Coronary artery (tissue), 2 donors: ENCODE results near the gene FAM174B.

Experiments used
- DNase-seq: peaks from one replicate; pipeline ENCODE4 v3.0.0-alpha.2; 2017; ENCODE audit warnings: low spot score
- H3K27ac ChIP-seq, 2 donors: fragments of 200-600 bp; sonication (generic); one replicate each; pipeline ENCODE4 v1.5.1; 2016 to 2019
- H3K4me3 ChIP-seq: fragments of 200-600 bp; sonication (generic); 2 replicates; pipeline ENCODE4 v1.5.1; 2016; ENCODE audit warnings: mild to moderate bottlenecking, moderate library complexity
- TF ChIP-seq, protein P1 (sequence below): fragments of 200-600 bp; sonication (generic); IDR thresholded peaks from one replicate; pipeline ENCODE4 v1.5.1; 2019; ENCODE audit warnings: antibody characterized with exemption

FAM174B gene

DNA sequence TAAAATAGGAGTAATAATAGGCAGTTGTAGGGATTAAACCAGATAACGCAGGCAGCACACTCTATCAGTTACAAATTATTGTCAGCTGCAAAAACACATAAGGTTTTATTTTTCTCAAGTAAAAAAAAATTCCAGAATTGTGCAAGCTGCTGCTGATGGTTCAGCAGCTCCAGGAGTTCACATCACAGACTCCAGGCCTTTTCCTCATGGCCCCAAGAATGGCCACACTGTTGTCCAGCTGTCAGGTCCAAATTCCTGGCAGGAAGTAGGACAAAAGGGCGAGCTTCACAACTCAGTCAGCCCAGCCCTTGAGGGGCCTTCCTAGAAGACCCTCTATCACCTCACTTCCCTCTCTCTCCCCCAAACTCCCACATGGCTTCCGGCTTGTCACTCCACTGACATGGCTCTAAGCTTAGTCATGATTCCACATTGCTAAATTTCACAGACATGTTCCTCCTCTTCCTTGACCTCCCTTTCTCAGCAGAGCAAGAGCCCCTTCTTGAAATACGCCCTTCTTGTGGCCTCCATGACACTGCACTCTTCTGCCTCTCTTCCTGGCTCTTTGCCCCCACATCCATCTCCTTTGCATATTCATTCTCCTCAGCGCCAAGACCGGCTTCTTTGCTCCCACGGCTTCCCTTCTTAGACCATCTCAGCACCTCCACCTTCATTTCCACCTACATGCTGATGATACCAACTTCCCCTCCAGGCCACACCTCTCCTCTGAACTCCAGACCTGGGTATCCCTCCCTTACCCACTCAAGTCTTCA, 27.4 kb upstream of the FAM174B start:
- DNase-seq, result no peak
- Histone ChIP-seq H3K4me3 (no peak overlapping the region), H3K27ac (peak overlapping the region; percentile 15 to 31)
- TF ChIP-seq, protein P1, sequence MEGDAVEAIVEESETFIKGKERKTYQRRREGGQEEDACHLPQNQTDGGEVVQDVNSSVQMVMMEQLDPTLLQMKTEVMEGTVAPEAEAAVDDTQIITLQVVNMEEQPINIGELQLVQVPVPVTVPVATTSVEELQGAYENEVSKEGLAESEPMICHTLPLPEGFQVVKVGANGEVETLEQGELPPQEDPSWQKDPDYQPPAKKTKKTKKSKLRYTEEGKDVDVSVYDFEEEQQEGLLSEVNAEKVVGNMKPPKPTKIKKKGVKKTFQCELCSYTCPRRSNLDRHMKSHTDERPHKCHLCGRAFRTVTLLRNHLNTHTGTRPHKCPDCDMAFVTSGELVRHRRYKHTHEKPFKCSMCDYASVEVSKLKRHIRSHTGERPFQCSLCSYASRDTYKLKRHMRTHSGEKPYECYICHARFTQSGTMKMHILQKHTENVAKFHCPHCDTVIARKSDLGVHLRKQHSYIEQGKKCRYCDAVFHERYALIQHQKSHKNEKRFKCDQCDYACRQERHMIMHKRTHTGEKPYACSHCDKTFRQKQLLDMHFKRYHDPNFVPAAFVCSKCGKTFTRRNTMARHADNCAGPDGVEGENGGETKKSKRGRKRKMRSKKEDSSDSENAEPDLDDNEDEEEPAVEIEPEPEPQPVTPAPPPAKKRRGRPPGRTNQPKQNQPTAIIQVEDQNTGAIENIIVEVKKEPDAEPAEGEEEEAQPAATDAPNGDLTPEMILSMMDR, result no peak

DNA sequence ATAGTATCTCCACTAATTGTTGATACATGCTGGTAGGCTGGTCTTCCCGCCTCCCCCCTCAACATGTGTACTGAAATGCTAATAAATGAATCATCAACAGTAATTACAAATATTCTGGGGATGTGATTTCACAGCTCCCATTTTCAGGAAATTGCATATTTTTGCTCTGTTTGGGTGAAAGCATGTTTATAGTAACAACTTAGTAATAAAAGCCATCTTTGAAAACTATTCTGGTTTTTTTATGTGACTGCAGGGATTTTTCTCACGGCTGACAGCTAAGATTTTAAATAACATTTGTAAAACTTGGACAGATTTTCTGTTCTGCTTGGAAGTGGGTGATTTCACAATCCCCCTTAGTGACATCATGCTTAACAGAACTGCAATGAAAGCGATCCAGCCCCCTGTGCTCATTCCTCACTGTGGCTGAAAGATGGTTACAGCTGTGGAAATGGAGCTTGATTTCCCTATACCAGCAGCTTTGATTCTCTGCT, 25.6 kb upstream of the FAM174B start:
- Histone ChIP-seq H3K27ac (peak overlapping the region; percentile 45 to 60), H3K4me3 (no peak overlapping the region)
- TF ChIP-seq, protein P1, result no peak
- no peak for DNase-seq

DNA sequence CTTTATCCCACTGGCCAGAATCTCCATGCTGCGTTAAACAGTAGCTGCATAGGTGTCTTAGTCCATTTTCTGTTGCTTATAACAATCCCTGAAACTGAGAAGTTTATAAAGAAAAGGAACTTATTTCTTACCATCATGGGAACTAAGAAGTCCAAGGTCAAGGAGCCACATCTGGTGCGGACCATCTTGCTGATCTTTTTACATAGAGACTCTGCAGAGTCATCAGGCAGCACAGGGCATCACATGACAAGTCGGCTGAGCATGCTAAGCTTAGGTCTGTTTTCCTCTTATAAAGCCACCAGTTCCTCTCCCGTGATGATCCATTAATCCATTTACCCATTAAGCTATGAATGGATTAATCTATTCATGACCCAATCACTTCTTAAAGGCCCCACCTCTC, 22.4 kb upstream of the FAM174B start:
- TF ChIP-seq, protein P1, result no peak
- Histone ChIP-seq H3K4me3 (no peak overlapping the region), H3K27ac (no peak overlapping the region)
- no peak for DNase-seq

DNA sequence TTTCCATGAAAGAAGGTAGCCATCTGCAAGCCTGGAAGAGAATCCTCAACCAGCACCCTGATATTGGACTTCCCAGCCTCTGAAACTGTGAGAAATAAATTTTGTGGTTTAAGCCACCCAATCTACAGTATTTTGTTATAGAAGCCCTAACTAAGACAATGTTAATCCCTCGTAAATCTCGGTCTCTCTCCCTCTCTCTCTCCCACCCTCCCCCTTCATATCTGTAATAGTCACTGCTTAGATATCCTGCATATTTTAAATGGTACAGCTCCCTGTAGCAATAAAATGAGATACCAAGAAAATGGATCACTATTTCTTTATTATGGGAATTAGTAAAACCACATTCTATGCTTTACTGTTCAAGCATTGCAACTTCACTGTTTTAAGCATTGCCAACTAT, 21.0 kb upstream of the FAM174B start:
- Histone ChIP-seq H3K4me3 (no peak overlapping the region), H3K27ac (no peak overlapping the region)
- TF ChIP-seq, protein P1, result no peak
- no peak for DNase-seq

DNA sequence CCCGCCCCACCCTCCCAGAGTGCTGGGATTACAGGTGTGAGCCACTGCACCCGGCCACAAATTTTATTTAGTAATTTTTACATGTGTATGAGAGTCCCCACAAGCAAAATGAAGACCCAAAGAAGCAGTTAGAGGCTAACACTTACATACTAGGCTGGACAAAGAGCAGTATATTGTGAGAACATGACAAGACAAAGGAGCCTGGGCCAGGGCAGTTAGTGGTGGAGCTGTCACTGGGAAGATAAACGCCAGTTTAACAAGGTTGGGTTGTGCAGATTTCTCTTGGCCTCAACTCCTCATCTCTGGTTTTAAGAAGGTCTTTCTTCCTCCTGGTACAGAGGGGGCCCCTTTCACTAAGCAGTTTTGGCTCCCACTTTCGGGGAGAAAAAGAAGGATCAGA, 19.9 kb upstream of the FAM174B start:
- Histone ChIP-seq H3K4me3 (no peak overlapping the region), H3K27ac (no peak overlapping the region)
- TF ChIP-seq, protein P1, result no peak
- DNase-seq, result no peak

DNA sequence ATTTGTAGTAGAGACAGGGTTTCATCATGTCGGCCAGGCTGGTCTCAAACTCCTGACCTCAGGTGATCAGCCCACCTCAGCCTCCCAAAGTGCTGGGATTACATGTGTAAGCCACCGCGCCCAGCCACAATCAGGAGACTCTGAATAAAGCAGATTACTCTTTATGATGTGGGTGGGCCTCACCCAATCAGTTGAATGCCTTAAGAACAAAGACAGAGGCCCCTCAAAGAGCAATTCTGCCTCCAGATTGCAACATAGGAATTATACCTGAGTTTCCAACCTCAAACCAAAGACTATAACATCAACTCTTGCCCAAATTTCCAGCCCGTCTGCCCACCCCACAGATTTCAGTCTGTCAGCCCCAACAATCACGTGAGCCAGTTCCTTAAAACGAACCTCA, 18.8 kb upstream of the FAM174B start:
- no peak for DNase-seq
- H3K27ac ChIP-seq, result no peak overlapping the region
- no peak overlapping the region for H3K4me3 ChIP-seq
- TF ChIP-seq, protein P1, result no peak

DNA sequence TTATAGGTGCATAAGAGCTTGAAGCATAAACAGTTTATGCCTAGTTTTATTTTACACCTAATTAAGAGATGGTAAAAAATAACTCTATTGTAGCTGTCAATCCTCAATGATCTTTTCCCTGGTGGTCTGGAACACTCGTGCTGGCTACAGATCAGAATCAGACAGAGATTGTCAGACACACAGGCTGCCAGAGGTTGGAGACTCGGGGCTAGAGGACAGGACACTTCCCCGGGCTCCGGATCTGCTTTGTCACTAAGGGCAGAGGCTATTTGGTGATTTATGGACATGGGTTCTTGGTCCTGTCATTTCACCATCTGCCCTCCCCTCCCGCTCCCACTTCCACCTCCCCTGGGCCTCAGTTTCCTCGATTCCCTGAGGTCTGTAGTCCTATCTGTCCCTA, 16.5 kb upstream of the FAM174B start:
- Histone ChIP-seq H3K27ac (no peak overlapping the region), H3K4me3 (no peak overlapping the region)
- TF ChIP-seq, protein P1, result no peak
- DNase-seq, result no peak
